Activated CD8-positive, alpha-beta memory T cell treated with anti-CD3 and anti-CD28 coated beads, Interleukin-2, amount 50 U/mL, for 1 hour (primary cell): ENCODE measurements around the gene KIF5C.
"Not testable (repeated sequence)": the region's sequence is repeated elsewhere in the genome, so short reads cannot be mapped to it uniquely, and the experiment has no call there.

Experiments used
- DNase-seq: peaks from one replicate; pipeline ENCODE4 v3.0.0-alpha.2; 2020; ENCODE audit errors: extremely low read depth

Gene KIF5C

GRCh38 chr2:148965623-148966437 lies 90.8 kb downstream of the KIF5C start:
- DNase-seq = no peak

GRCh38 chr2:148966438-148966758 lies 91.4 kb downstream of the KIF5C start:
- no peak for DNase-seq

- no peak for DNase-seq
Measured at GRCh38 chr2:148967056-148967455, 92.0 kb downstream of the KIF5C start.

GRCh38 chr2:148967578-148967977 lies 92.6 kb downstream of the KIF5C start:
- no peak for DNase-seq

GRCh38 chr2:148968301-148968700 lies 93.3 kb downstream of the KIF5C start:
- DNase-seq = no peak

- no peak for DNase-seq
Measured at GRCh38 chr2:148968776-148969319, 93.8 kb downstream of the KIF5C start.

GRCh38 chr2:148969659-148970061 lies 94.6 kb downstream of the KIF5C start:
- DNase-seq = no peak

- DNase-seq = no peak
Measured at GRCh38 chr2:148970385-148970784, 95.4 kb downstream of the KIF5C start.

- no peak for DNase-seq
Measured at GRCh38 chr2:148971547-148971946, 96.5 kb downstream of the KIF5C start.

- no peak for DNase-seq
Measured at GRCh38 chr2:148974095-148974494, 99.1 kb downstream of the KIF5C start.

- DNase-seq = no peak
Measured at GRCh38 chr2:148978026-148978685, 103.1 kb downstream of the KIF5C start.

- no peak for DNase-seq
Measured at GRCh38 chr2:148978706-148979105, 103.7 kb downstream of the KIF5C start.

GRCh38 chr2:148979164-148979918 lies 104.3 kb downstream of the KIF5C start:
- DNase-seq = no peak

- no peak for DNase-seq
Measured at GRCh38 chr2:148979919-148980277, 104.9 kb downstream of the KIF5C start.

- DNase-seq = not testable (repeated sequence)
Measured at GRCh38 chr2:148980496-148980895, 105.5 kb downstream of the KIF5C start.

GRCh38 chr2:148981324-148981723 lies 106.3 kb downstream of the KIF5C start:
- DNase-seq = no peak

- no peak for DNase-seq
Measured at GRCh38 chr2:148981781-148982180, 106.8 kb downstream of the KIF5C start.

GRCh38 chr2:148982282-148982681 lies 107.3 kb downstream of the KIF5C start:
- DNase-seq = no peak

GRCh38 chr2:148983896-148984295 lies 108.9 kb downstream of the KIF5C start:
- DNase-seq = no peak

- DNase-seq = no peak
Measured at GRCh38 chr2:148984449-148984848, 109.4 kb downstream of the KIF5C start.

- DNase-seq = no peak
Measured at GRCh38 chr2:148987286-148987685, 112.3 kb downstream of the KIF5C start.

- no peak for DNase-seq
Measured at GRCh38 chr2:148988337-148988736, 113.3 kb downstream of the KIF5C start.
